BLaER1 treated with 17β-estradiol and CSF1 and Interleukin-3, amounts not matched to agents 10 nM and 100 nM (cell line): ENCODE data around the gene TYW5.

Source experiments
- H3K27ac ChIP-seq, 11 experiments: shearing (Covaris generic); formaldehyde crosslinking; 2 replicates each; pipeline ENCODE4 v1.8.1; 2022
- H3K27me3 ChIP-seq, 11 experiments: shearing (Covaris generic); formaldehyde crosslinking; 2 replicates each; pipeline ENCODE4 v1.8.1; 2022
- H3K36me3 ChIP-seq, 11 experiments: shearing (Covaris generic); formaldehyde crosslinking; 2 replicates each; pipeline ENCODE4 v1.8.1; 2022
- H3K4me1 ChIP-seq, 10 experiments: shearing (Covaris generic); formaldehyde crosslinking; 2 replicates each; pipeline ENCODE4 v1.8.1; 2022
- H3K4me2 ChIP-seq, 11 experiments: shearing (Covaris generic); formaldehyde crosslinking; 2 replicates each; pipeline ENCODE4 v1.8.1; 2022
- H3K4me3 ChIP-seq, 10 experiments: shearing (Covaris generic); formaldehyde crosslinking; 2 replicates each; pipeline ENCODE4 v1.8.1; 2022
- H3K9ac ChIP-seq, 11 experiments: shearing (Covaris generic); formaldehyde crosslinking; 2 replicates each; pipeline ENCODE4 v1.8.1; 2022
- H3K9me3 ChIP-seq, 11 experiments: shearing (Covaris generic); formaldehyde crosslinking; replicated peaks in 1 of 11; 2 replicates each; pipeline ENCODE4 v1.8.1; 2022
- H4K20me1 ChIP-seq, 11 experiments: shearing (Covaris generic); formaldehyde crosslinking; 2 replicates each; pipeline ENCODE4 v1.8.1; 2022
- Cebpa-rat ChIP-seq, 11 experiments: shearing (Covaris generic); IDR thresholded peaks; 2 replicates each; pipeline ENCODE4 v1.8.1; 2022

The TYW5 gene

DNA sequence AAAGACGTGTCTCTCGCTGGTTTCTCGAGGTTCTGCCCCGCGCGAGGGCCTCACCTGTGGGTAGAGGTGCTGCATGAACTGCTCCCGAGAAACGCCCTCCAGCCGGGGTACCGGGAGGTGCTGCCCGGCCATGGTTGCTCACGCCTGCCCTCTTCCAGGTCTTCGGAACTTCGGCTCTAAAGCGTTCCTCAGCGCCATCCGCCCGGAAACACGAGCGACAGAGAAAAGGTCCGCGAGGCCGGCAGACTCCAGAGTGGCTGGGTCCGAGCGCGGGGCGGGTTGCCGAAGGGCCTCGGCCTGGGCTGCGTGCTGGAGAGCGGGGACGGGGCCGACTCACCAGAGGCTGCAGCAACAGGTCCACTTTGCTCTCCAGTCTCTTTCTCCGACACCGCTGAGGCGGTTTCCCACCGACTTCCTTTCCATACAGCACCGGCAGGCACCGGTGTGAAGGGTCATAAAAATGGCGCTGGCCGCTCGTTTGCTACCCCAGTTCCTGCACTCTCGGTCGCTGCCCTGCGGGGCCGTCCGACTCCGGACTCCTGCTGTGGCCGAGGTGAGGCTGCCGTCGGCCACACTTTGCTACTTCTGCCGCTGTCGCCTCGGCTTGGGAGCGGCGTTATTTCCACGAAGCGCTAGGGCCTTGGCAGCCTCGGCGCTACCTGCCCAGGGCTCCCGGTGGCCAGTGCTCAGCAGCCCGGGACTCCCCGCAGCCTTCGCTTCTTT lies at the start of gene TYW5, which contains the start of gene MAIP1:
TSS of gene TYW5 (minus strand) at position 153 of the 723 bp plus-strand sequence. CDS start at position 132, 21 bp downstream.
TSS of gene MAIP1 (plus strand) at position 244 of the 723 bp plus-strand sequence. CDS start at position 461, 217 bp downstream.
- Histone ChIP-seq H3K9me3 (no peaks in the 10 kb centered on the region), H4K20me1 (peaks cover 0 to 41% (median 18%) of the 10 kb centered on the region in 11 experiments; a peak in 15 of 22 replicates), H3K36me3 (peaks cover 29 to 49% (median 34%) of the 10 kb centered on the region in 11 experiments), H3K9ac (peak within 1 kb of the TSS; percentile 87 to 97 (median 94)), H3K27me3 (no peaks in the 10 kb centered on the region), H3K4me2 (peak within 1 kb of the TSS; percentile 92 to 99 (median 95)), H3K27ac (peak within 1 kb of the TSS; percentile 86 to 99 (median 95)), H3K4me3 (peak within 1 kb of the TSS; percentile 81 to 97 (median 90)), H3K4me1 (peaks cover 31 to 47% (median 39%) of the 10 kb centered on the region in 10 experiments)
- no peak for TF ChIP-seq Cebpa-rat (IDR thresholded peaks at IDR 0.05)

- H3K27ac ChIP-seq, result no peak overlapping the region
- no peaks in the 10 kb centered on the region for H3K36me3 ChIP-seq
- H3K4me2 ChIP-seq, result peak overlapping the region in 2 of 11 experiments; percentile 44 to 47; a peak in 4 of 22 replicates
- H4K20me1 ChIP-seq, result no peaks in the 10 kb centered on the region
- H3K9ac ChIP-seq, result no peak overlapping the region
- H3K9me3 ChIP-seq, result peaks cover 15 to 32% (median 21%) of the 10 kb centered on the region in 11 experiments; a peak in 21 of 22 replicates
- H3K27me3 ChIP-seq, result no peaks in the 10 kb centered on the region
- no peak for TF ChIP-seq Cebpa-rat (IDR thresholded peaks at IDR 0.05)
- no peak overlapping the region for H3K4me3 ChIP-seq
- H3K4me1 ChIP-seq, result peaks cover 0 to 8% (median 0%) of the 10 kb centered on the region in 10 experiments; a peak in 3 of 20 replicates
These were observed 48.2 kb upstream of the TYW5 start for GRCh38 chr2:200003444-200003843.

GRCh38 chr2:200000444-200001163 lies 45.3 kb upstream of the TYW5 start:
- TF ChIP-seq Cebpa-rat (IDR thresholded peaks at IDR 0.05), result no peak
- Histone ChIP-seq H3K36me3 (no peaks in the 10 kb centered on the region), H3K4me1 (peaks cover 6 to 20% (median 15%) of the 10 kb centered on the region in 10 experiments; a peak in 17 of 20 replicates), H4K20me1 (no peaks in the 10 kb centered on the region), H3K4me3 (no peak overlapping the region), H3K9ac (no peak overlapping the region), H3K9me3 (peaks cover 12 to 41% (median 16%) of the 10 kb centered on the region in 11 experiments; a peak in 21 of 22 replicates), H3K27me3 (no peaks in the 10 kb centered on the region), H3K4me2 (no peak overlapping the region), H3K27ac (no peak overlapping the region)

DNA sequence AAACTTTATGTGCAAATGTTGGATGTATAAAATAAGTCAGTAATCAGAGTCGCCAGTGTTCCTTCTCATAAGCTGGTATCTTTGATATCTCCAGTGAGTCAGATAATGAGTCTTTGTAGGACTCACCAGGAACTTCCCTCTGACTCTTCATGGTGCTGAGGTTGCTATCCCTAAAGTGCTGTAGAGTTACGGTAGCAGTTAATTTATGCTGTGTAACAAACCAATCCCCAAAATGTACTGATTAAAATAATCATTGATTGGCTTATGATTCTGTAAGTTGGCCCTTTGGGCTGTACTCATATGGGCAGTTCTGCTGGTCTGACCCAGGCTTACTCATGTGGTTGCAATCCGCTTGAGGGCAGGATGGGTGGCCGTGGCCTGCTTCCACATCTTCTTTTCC lies 43.9 kb upstream of the TYW5 start:
- Histone ChIP-seq H3K4me2 (no peak overlapping the region), H3K27me3 (no peaks in the 10 kb centered on the region), H4K20me1 (no peaks in the 10 kb centered on the region), H3K9ac (no peak overlapping the region), H3K27ac (no peak overlapping the region), H3K9me3 (peaks cover 5 to 30% (median 13%) of the 10 kb centered on the region in 11 experiments; a peak in 15 of 22 replicates), H3K36me3 (no peaks in the 10 kb centered on the region), H3K4me1 (peaks cover 16 to 34% (median 28%) of the 10 kb centered on the region in 10 experiments), H3K4me3 (no peak overlapping the region)
- TF ChIP-seq Cebpa-rat (IDR thresholded peaks at IDR 0.05), result no peak

DNA sequence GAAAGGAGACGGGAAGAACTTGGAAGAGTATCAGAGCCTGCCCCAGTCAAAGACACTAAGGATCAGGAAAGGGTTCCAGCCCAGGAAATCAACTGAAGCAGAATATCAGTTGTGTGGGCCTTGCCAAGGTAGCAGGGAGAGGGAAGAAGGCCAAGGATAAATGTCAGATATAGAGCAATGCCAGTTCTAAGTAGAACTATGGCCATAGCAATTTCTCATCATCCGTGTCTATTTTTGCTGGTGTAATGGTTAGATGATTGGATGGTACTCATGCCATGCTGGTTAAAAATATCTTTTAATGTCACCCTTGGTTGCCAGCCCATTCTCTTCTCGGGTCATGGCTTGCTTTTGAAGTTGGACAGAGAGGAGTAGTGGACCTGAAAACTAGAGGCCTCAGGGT lies 42.0 kb upstream of the TYW5 start:
- H3K27me3 ChIP-seq, result no peaks in the 10 kb centered on the region
- peak overlapping the region in 4 of 11 experiments; percentile 26 to 79 (median 47); a peak in 4 of 22 replicates for H3K4me2 ChIP-seq
- no peak overlapping the region for H3K4me3 ChIP-seq
- H3K4me1 ChIP-seq, result peaks cover 20 to 53% (median 46%) of the 10 kb centered on the region in 10 experiments; a peak in 19 of 20 replicates
- no peak overlapping the region for H3K9ac ChIP-seq
- H4K20me1 ChIP-seq, result no peaks in the 10 kb centered on the region
- H3K27ac ChIP-seq, result no peak overlapping the region
- TF ChIP-seq Cebpa-rat (IDR thresholded peaks at IDR 0.05), result no peak
- no peaks in the 10 kb centered on the region for H3K36me3 ChIP-seq
- H3K9me3 ChIP-seq, result peaks cover 5 to 30% (median 13%) of the 10 kb centered on the region in 11 experiments; a peak in 15 of 22 replicates

DNA sequence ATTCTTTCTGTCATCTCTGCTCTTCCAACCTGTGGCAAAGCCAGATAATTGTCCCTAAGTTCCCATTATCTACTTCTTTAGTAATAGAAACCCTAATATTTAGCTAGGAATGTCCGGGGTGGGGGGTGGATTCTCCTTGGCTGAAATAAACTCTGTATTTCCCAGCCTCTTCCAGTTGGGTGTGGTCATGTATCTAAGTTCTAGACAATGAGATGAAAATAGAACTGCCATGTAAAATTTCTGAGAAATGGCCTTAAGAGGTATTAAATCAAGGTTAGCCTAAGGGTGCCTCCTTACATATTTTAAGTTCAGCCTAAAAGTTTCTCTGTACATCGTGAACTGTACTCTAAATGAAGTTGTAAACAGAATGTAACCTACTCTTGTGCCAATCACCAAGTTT lies 39.6 kb upstream of the TYW5 start:
- Histone ChIP-seq H3K27me3 (no peaks in the 10 kb centered on the region), H3K27ac (peak overlapping the region in 8 of 11 experiments; percentile 1 to 69 (median 48); a peak in 11 of 22 replicates), H3K4me1 (peaks cover 20 to 77% (median 67%) of the 10 kb centered on the region in 10 experiments; a peak in 19 of 20 replicates), H4K20me1 (no peaks in the 10 kb centered on the region), H3K4me3 (peak overlapping the region in 1 of 10 experiments; percentile 5; a peak in 1 of 20 replicates), H3K9ac (peak overlapping the region in 4 of 11 experiments; percentile 5 to 23 (median 7); a peak in 1 of 22 replicates), H3K36me3 (no peaks in the 10 kb centered on the region), H3K4me2 (peak overlapping the region; percentile 12 to 85 (median 62); a peak in 21 of 22 replicates), H3K9me3 (peaks cover 4 to 29% (median 13%) of the 10 kb centered on the region in 11 experiments; a peak in 14 of 22 replicates)
- no peak for TF ChIP-seq Cebpa-rat (IDR thresholded peaks at IDR 0.05)

GRCh38 chr2:199994371-199994770 lies 39.1 kb upstream of the TYW5 start:
- H3K27me3 ChIP-seq, result no peaks in the 10 kb centered on the region
- H3K36me3 ChIP-seq, result no peaks in the 10 kb centered on the region
- H3K4me3 ChIP-seq, result peak overlapping the region in 3 of 10 experiments; percentile 4 to 5 (median 5); a peak in 2 of 20 replicates
- H3K27ac ChIP-seq, result peak overlapping the region in 8 of 11 experiments; percentile 1 to 69 (median 48); a peak in 14 of 22 replicates
- H4K20me1 ChIP-seq, result no peaks in the 10 kb centered on the region
- H3K9ac ChIP-seq, result peak overlapping the region in 4 of 11 experiments; percentile 5 to 23 (median 7); a peak in 3 of 22 replicates
- peaks cover 0 to 24% (median 13%) of the 10 kb centered on the region in 11 experiments; a peak in 14 of 22 replicates for H3K9me3 ChIP-seq
- H3K4me1 ChIP-seq, result peaks cover 20 to 82% (median 72%) of the 10 kb centered on the region in 10 experiments
- no peak for TF ChIP-seq Cebpa-rat (IDR thresholded peaks at IDR 0.05)
- peak overlapping the region; percentile 12 to 85 (median 62); a peak in 21 of 22 replicates for H3K4me2 ChIP-seq

- Histone ChIP-seq H3K4me1 (peaks cover 39 to 100% (median 93%) of the 10 kb centered on the region in 10 experiments), H3K4me3 (no peak overlapping the region), H3K4me2 (peak overlapping the region in 8 of 11 experiments; percentile 45 to 85 (median 76); a peak in 11 of 22 replicates), H3K27ac (0 out of 22 replicates have a peak overlapping the region, but pooled peaks of 2 of the 11 experiments have one; percentile 16 to 69), H3K36me3 (no peaks in the 10 kb centered on the region), H3K9me3 (peaks cover 0 to 14% (median 8%) of the 10 kb centered on the region in 11 experiments; a peak in 5 of 22 replicates), H3K27me3 (no peaks in the 10 kb centered on the region), H4K20me1 (no peaks in the 10 kb centered on the region), H3K9ac (no peak overlapping the region)
- TF ChIP-seq Cebpa-rat (IDR thresholded peaks at IDR 0.05), result no peak
These were observed 37.0 kb upstream of the TYW5 start for GRCh38 chr2:199992296-199992695.
